ENCODE data around the gene PAQR8.
A peak's percentile ranks its signal among the peaks of the same experiment; 100 is the strongest.
"Not testable (repeated sequence)": the region's sequence is repeated elsewhere in the genome, so short reads cannot be mapped to it uniquely, and the experiment has no call there.

PAQR8 gene

DNA sequence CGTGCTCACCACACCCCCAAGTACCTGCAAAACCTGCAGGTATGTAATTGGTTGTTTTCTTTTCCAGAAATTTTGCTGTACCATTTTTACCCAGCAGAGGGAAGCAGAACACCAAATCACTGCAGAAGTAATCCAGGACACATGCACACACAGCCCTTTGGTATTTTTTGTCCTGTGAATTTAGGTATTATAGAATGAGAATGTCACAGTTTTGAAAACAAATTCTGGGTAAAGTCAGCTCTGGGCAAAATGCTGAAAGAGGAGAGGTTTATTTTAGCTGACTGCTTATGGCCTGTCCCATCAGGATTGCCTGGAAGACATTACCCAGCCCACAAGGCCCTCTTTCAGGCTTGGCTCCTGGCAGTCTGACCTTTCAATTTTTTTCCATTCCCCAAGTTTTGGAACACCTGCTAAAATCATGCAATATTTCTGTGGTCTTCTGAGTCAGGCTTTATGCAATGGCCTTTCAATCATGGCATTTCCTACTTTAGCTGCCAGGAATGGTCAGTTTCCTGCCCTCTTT lies 54.7 kb downstream of the PAQR8 start:
- DNase-seq: peak; percentile 75

GRCh38 chr6:52417675-52418111 lies 55.7 kb downstream of the PAQR8 start:
- DNase-seq: peak; percentile 61

GRCh38 chr6:52418606-52419005 lies 56.7 kb downstream of the PAQR8 start:
- DNase-seq: no peak

- DNase-seq: peak; percentile 99
These were observed 58.1 kb downstream of the PAQR8 start, which contains the start of gene EFHC1 for GRCh38 chr6:52419809-52420667. Gene EFHC1 (plus strand): TSS chr6:52420342. CDS start chr6:52420411, 69 bp downstream.

- no peak for DNase-seq
These were observed 58.9 kb downstream of the PAQR8 start for GRCh38 chr6:52420668-52421358.

GRCh38 chr6:52422156-52422555 lies 60.2 kb downstream of the PAQR8 start:
- no peak for DNase-seq

DNA sequence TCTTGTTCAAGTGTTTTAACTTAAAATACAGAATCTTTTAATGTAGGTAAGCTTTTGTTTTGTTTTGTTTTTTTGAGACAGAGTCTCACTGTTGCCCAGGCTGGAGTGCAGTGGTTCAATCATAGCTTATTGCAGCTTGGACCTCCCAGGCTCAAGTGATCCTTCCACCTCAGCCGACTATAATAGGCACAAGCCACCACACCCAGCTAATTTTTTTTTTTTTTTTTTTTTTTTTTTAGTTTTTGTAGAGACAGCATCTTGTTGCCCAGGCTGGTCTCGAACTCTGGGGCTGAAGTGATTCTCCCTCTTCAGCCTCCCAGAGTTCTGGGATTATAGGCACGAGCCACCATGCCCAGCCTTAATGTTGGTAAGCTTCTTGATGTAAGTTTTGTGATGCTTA lies 61.5 kb downstream of the PAQR8 start:
- DNase-seq: no peak

- no peak for DNase-seq
These were observed 62.0 kb downstream of the PAQR8 start for GRCh38 chr6:52423971-52424381.

- no peak for DNase-seq
These were observed 62.6 kb downstream of the PAQR8 start for GRCh38 chr6:52424513-52424912.

- DNase-seq: no peak
These were observed 64.7 kb downstream of the PAQR8 start for GRCh38 chr6:52426667-52427066.

DNA sequence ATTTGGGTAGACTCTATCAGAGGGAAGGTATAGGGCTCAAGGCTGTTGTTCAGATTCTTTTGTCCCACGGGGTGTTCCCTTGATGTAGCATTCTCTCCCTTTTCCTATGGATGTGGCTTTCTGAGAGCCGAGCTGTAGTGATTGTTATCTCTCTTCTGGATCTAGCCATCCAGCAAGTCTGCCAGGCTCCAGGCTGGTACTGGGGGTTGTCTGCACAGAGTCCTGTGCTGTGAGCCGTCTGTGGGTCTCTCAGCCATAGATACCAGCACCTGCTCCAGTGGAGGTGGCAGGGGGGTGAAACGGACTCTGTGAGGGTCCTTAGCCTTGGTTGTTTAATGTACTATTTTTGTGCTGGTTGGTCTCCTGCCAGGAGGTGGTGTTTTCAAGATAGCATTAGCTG lies 71.3 kb downstream of the PAQR8 start:
- not testable (repeated sequence) for DNase-seq

DNA sequence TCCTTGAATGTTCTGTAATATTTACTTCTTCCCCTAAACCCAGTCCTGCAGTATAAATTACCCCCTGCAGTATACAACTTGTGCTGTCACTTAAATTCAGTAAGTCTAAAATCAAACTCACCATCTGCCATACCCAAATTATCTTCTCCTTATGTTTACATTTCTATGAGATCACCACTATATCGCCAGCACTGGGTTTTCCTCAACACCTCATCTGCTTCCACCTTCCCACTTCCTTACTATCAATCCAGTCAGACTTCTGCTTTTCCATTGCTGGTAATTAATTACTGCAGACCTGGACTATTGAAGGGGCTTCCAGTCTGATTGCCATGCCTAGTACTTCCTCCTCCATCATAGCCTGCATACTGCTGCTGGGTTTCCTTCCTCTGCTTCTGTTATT lies 73.4 kb downstream of the PAQR8 start:
- no peak for DNase-seq

- DNase-seq: no peak
These were observed 77.0 kb downstream of the PAQR8 start for GRCh38 chr6:52438926-52439325.

DNA sequence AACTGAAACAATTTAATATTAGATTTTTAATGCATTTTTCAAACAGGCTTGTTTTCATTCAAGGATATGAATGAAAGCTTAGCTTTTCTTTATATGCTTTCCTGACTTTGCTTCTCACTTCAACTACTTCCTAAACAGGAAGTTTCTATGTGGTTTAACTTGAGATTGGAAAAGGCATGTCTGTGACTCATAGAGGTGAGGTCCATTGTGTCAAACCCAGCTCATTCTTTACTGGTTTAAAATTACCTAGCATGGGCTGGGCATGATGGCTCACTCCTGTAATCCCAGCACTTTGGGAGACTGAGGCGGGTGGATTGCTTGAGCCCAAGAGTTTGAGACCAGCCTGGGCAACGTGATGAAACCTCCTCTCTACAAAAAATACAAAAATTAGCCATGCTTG lies 92.6 kb downstream of the PAQR8 start:
- DNase-seq: no peak

GRCh38 chr6:52457096-52457495 lies 95.1 kb downstream of the PAQR8 start:
- no peak for DNase-seq
